GM23338 (cell line): Measurements from ENCODE around the gene FKBP7.

Experiments used
- CREB1 ChIP-seq: fragments of 250-450 bp; sonication (Bioruptor Pico); IDR thresholded peaks from 2 replicates; pipeline ENCODE4 v1.5.0; 2020; ENCODE audit warnings: low read depth, mild to moderate bottlenecking, moderate library complexity
- EZH2 ChIP-seq: fragments of 200-600 bp; sonication (generic); IDR thresholded peaks from one replicate; pipeline ENCODE4 v1.8.0; 2017; ENCODE audit warnings: antibody characterized with exemption, mild to moderate bottlenecking, low read depth; ENCODE audit not compliant: unreplicated experiment
- EZH2phosphoT487 ChIP-seq: fragments of 200-600 bp; sonication (generic); IDR thresholded peaks from one replicate; pipeline ENCODE4 v1.8.1; 2018; ENCODE audit warnings: antibody characterized with exemption; ENCODE audit not compliant: unreplicated experiment
- JUNB ChIP-seq: IDR thresholded peaks from one replicate; pipeline ENCODE4 v1.6.1; 2016; ENCODE audit warnings: antibody characterized with exemption; ENCODE audit not compliant: unreplicated experiment
- NANOG ChIP-seq: IDR thresholded peaks from 2 replicates; pipeline ENCODE4 v1.6.1; 2016; ENCODE audit warnings: antibody characterized with exemption, borderline replicate concordance
- POLR2AphosphoS5 ChIP-seq: IDR thresholded peaks from 2 replicates; pipeline ENCODE4 v1.6.1; 2016; ENCODE audit warnings: antibody characterized with exemption, low read depth
- ZNF114 ChIP-seq: fragments of 250-450 bp; sonication (Bioruptor Pico); IDR thresholded peaks from 2 replicates; pipeline ENCODE4 v1.5.0; 2020; ENCODE audit warnings: mild to moderate bottlenecking, moderate library complexity
- TF ChIP-seq, protein P1 (sequence below), 2 experiments: fragments of 200-600 bp in 1 of 2; sonication (generic) in 1 of 2; conservative IDR thresholded peaks; 2 replicates each; pipeline versions ENCODE4 v1.5.1 to v1.6.1; 2016 to 2017; ENCODE audit warnings: antibody characterized with exemption in 2 of 2, low read depth in 2 of 2, mild to moderate bottlenecking in 2 of 2, moderate library complexity in 1 of 2
- TF ChIP-seq, protein P2 (sequence below): fragments of 250-450 bp; sonication (Bioruptor Pico); IDR thresholded peaks from 2 replicates; pipeline ENCODE4 v1.5.0; 2020; ENCODE audit warnings: mild to moderate bottlenecking, moderate library complexity
- TF ChIP-seq, protein P3 (sequence below): IDR thresholded peaks from one replicate; pipeline ENCODE4 v1.6.1; 2018; ENCODE audit warnings: antibody characterized with exemption; ENCODE audit not compliant: unreplicated experiment

DNA sequence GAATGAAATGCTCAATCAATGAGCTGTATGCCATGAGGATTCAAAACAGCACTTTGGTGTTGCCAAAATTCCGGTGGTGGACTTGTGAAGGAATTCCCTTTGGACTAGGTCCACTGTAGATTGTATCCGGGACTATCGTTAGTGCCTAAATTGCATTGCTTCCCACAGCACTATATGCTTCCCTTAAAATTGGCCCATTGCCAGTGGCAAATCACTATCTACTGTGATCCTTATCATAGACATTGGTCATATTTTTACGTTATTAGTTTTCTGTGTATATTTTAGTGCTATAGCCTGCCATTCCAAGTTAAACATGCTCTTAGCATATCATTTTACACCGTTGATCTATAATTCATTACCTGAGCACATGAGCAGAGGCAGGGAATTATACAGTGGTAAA lies 25.5 kb downstream of the FKBP7 start:
- TF ChIP-seq, protein P1, sequence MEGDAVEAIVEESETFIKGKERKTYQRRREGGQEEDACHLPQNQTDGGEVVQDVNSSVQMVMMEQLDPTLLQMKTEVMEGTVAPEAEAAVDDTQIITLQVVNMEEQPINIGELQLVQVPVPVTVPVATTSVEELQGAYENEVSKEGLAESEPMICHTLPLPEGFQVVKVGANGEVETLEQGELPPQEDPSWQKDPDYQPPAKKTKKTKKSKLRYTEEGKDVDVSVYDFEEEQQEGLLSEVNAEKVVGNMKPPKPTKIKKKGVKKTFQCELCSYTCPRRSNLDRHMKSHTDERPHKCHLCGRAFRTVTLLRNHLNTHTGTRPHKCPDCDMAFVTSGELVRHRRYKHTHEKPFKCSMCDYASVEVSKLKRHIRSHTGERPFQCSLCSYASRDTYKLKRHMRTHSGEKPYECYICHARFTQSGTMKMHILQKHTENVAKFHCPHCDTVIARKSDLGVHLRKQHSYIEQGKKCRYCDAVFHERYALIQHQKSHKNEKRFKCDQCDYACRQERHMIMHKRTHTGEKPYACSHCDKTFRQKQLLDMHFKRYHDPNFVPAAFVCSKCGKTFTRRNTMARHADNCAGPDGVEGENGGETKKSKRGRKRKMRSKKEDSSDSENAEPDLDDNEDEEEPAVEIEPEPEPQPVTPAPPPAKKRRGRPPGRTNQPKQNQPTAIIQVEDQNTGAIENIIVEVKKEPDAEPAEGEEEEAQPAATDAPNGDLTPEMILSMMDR (conservative IDR thresholded peaks at IDR 0.05; ENCODE audit: low read depth in 2 of 2): no peak
- TF ChIP-seq EZH2 (no peak), NANOG (no peak), EZH2phosphoT487 (no peak), CREB1 (CRISPR knock-in tag) (no peak), POLR2AphosphoS5 (no peak), JUNB (no peak), ZNF114 (no peak)
- TF ChIP-seq, protein P2, sequence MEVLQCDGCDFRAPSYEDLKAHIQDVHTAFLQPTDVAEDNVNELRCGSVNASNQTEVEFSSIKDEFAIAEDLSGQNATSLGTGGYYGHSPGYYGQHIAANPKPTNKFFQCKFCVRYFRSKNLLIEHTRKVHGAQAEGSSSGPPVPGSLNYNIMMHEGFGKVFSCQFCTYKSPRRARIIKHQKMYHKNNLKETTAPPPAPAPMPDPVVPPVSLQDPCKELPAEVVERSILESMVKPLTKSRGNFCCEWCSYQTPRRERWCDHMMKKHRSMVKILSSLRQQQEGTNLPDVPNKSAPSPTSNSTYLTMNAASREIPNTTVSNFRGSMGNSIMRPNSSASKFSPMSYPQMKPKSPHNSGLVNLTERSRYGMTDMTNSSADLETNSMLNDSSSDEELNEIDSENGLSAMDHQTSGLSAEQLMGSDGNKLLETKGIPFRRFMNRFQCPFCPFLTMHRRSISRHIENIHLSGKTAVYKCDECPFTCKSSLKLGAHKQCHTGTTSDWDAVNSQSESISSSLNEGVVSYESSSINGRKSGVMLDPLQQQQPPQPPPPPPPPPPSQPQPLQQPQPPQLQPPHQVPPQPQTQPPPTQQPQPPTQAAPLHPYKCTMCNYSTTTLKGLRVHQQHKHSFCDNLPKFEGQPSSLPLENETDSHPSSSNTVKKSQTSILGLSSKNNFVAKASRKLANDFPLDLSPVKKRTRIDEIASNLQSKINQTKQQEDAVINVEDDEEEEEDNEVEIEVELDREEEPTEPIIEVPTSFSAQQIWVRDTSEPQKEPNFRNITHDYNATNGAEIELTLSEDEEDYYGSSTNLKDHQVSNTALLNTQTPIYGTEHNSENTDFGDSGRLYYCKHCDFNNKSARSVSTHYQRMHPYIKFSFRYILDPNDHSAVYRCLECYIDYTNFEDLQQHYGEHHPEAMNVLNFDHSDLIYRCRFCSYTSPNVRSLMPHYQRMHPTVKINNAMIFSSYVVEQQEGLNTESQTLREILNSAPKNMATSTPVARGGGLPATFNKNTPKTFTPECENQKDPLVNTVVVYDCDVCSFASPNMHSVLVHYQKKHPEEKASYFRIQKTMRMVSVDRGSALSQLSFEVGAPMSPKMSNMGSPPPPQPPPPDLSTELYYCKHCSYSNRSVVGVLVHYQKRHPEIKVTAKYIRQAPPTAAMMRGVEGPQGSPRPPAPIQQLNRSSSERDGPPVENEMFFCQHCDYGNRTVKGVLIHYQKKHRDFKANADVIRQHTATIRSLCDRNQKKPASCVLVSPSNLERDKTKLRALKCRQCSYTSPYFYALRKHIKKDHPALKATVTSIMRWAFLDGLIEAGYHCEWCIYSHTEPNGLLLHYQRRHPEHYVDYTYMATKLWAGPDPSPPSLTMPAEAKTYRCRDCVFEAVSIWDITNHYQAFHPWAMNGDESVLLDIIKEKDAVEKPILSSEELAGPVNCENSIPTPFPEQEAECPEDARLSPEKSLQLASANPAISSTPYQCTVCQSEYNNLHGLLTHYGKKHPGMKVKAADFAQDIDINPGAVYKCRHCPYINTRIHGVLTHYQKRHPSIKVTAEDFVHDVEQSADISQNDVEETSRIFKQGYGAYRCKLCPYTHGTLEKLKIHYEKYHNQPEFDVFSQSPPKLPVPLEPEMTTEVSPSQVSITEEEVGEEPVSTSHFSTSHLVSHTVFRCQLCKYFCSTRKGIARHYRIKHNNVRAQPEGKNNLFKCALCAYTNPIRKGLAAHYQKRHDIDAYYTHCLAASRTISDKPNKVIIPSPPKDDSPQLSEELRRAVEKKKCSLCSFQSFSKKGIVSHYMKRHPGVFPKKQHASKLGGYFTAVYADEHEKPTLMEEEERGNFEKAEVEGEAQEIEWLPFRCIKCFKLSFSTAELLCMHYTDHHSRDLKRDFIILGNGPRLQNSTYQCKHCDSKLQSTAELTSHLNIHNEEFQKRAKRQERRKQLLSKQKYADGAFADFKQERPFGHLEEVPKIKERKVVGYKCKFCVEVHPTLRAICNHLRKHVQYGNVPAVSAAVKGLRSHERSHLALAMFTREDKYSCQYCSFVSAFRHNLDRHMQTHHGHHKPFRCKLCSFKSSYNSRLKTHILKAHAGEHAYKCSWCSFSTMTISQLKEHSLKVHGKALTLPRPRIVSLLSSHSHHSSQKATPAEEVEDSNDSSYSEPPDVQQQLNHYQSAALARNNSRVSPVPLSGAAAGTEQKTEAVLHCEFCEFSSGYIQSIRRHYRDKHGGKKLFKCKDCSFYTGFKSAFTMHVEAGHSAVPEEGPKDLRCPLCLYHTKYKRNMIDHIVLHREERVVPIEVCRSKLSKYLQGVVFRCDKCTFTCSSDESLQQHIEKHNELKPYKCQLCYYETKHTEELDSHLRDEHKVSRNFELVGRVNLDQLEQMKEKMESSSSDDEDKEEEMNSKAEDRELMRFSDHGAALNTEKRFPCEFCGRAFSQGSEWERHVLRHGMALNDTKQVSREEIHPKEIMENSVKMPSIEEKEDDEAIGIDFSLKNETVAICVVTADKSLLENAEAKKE (CRISPR knock-in tag): no peak
- TF ChIP-seq, protein P3, sequence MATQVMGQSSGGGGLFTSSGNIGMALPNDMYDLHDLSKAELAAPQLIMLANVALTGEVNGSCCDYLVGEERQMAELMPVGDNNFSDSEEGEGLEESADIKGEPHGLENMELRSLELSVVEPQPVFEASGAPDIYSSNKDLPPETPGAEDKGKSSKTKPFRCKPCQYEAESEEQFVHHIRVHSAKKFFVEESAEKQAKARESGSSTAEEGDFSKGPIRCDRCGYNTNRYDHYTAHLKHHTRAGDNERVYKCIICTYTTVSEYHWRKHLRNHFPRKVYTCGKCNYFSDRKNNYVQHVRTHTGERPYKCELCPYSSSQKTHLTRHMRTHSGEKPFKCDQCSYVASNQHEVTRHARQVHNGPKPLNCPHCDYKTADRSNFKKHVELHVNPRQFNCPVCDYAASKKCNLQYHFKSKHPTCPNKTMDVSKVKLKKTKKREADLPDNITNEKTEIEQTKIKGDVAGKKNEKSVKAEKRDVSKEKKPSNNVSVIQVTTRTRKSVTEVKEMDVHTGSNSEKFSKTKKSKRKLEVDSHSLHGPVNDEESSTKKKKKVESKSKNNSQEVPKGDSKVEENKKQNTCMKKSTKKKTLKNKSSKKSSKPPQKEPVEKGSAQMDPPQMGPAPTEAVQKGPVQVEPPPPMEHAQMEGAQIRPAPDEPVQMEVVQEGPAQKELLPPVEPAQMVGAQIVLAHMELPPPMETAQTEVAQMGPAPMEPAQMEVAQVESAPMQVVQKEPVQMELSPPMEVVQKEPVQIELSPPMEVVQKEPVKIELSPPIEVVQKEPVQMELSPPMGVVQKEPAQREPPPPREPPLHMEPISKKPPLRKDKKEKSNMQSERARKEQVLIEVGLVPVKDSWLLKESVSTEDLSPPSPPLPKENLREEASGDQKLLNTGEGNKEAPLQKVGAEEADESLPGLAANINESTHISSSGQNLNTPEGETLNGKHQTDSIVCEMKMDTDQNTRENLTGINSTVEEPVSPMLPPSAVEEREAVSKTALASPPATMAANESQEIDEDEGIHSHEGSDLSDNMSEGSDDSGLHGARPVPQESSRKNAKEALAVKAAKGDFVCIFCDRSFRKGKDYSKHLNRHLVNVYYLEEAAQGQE: no peak
